OCI-LY7 (cell line): ENCODE data around the gene NT5C2.

ENCODE experiments used
- CTCF ChIP-seq: fragments of 200-600 bp; sonication (generic); conservative IDR thresholded peaks from 2 replicates; pipeline ENCODE4 v1.5.1; 2014; ENCODE audit warnings: mild to moderate bottlenecking, antibody characterized with exemption, low read length, moderate library complexity, mixed read lengths
- EZH2phosphoT487 ChIP-seq: fragments of 200-600 bp; sonication (generic); IDR thresholded peaks from 2 replicates; pipeline ENCODE4 v1.6.1; 2018; ENCODE audit warnings: low read depth, borderline replicate concordance, mild to moderate bottlenecking, mixed run types, antibody characterized with exemption, low read length, moderate library complexity, mixed read lengths

DNA sequence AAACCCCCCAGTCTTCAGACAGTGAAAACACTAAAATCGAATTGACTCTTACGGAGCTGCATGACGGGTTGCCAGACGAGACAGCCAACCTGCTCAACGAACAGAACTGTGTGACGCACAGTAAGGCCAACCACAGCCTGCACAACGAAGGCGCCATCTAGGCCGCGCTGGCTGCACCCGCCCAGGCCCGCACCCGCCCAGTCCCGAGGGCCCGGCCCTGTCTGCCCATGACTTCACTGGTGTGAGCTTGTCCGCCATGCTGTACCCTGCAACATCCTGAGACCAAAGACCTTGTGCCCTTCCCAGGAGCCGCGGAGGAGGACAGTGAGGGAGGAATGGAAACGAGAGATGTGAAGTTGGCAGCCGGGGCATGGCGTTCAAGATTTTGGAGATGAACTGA is 116.1 kb downstream of the NT5C2 start:
- TF ChIP-seq CTCF (no peak), EZH2phosphoT487 (no peak)
